ENCODE measurements around the gene CDC40.

Gene CDC40

GRCh38 chr6:110179406-110180227 lies 610 bp upstream of the CDC40 start, which contains the start of gene WASF1:
WASF1 (minus strand) TSS chr6:110179670; CDS start chr6:110127601, 52,069 bp downstream.
- Histone ChIP-seq H4K20me1 (peaks cover 76% of the 10 kb centered on the region), H3K9ac (peak within 1 kb of the TSS; percentile 99), H3K27ac (peak within 1 kb of the TSS; percentile 100), H3K27me3 (no peaks in the 10 kb centered on the region), H3K9me3 (no peaks in the 10 kb centered on the region), H3K4me3 (peak within 1 kb of the TSS; percentile 91), H3K36me3 (peaks cover 15% of the 10 kb centered on the region; the same call in 1 of the 2 replicates), H3K4me2 (peak within 1 kb of the TSS; percentile 90), H3K4me1 (peaks cover 43% of the 10 kb centered on the region)
- TF ChIP-seq Cebpa-rat (IDR thresholded peaks at IDR 0.05), result peak; percentile 92

- Histone ChIP-seq H3K36me3 (peaks cover 30% of the 10 kb centered on the region; the same call in 1 of the 2 replicates), H3K27ac (peak overlapping the region; percentile 100), H3K4me1 (peaks cover 43% of the 10 kb centered on the region), H3K27me3 (no peaks in the 10 kb centered on the region), H3K4me2 (peak overlapping the region; percentile 90), H4K20me1 (peaks cover 69% of the 10 kb centered on the region), H3K9ac (peak overlapping the region; percentile 99), H3K9me3 (no peaks in the 10 kb centered on the region), H3K4me3 (peak overlapping the region; percentile 91)
- TF ChIP-seq Cebpa-rat (IDR thresholded peaks at IDR 0.05), result no peak
Measured at GRCh38 chr6:110181131-110182030, 1.2 kb downstream of the CDC40 start.

- Histone ChIP-seq H3K4me1 (peaks cover 30% of the 10 kb centered on the region), H3K9ac (no peak overlapping the region), H3K4me2 (peak overlapping the region; percentile 90), H3K9me3 (no peaks in the 10 kb centered on the region), H3K27me3 (no peaks in the 10 kb centered on the region), H4K20me1 (peaks cover 69% of the 10 kb centered on the region), H3K36me3 (peaks cover 37% of the 10 kb centered on the region; the same call in 1 of the 2 replicates), H3K27ac (no peak overlapping the region), H3K4me3 (no peak overlapping the region)
- TF ChIP-seq Cebpa-rat (IDR thresholded peaks at IDR 0.05), result no peak
Measured at GRCh38 chr6:110183292-110183885, 3.2 kb downstream of the CDC40 start.

GRCh38 chr6:110185879-110186278 lies 5.7 kb downstream of the CDC40 start:
- no peak overlapping the region for H3K4me3 ChIP-seq
- H3K27ac ChIP-seq, result no peak overlapping the region
- H3K4me2 ChIP-seq, result no peak overlapping the region
- no peaks in the 10 kb centered on the region for H3K9me3 ChIP-seq
- H3K9ac ChIP-seq, result no peak overlapping the region
- peaks cover 29% of the 10 kb centered on the region for H3K4me1 ChIP-seq
- H3K36me3 ChIP-seq, result peaks cover 37% of the 10 kb centered on the region; the same call in 1 of the 2 replicates
- H4K20me1 ChIP-seq, result peaks cover 85% of the 10 kb centered on the region
- no peaks in the 10 kb centered on the region for H3K27me3 ChIP-seq
- no peak for TF ChIP-seq Cebpa-rat (IDR thresholded peaks at IDR 0.05)

- no peak overlapping the region for H3K4me3 ChIP-seq
- H4K20me1 ChIP-seq, result peaks cover 72% of the 10 kb centered on the region
- TF ChIP-seq Cebpa-rat (IDR thresholded peaks at IDR 0.05), result no peak
- no peak overlapping the region for H3K4me2 ChIP-seq
- H3K27ac ChIP-seq, result no peak overlapping the region
- H3K36me3 ChIP-seq, result peaks cover 32% of the 10 kb centered on the region; the same call in 1 of the 2 replicates
- no peaks in the 10 kb centered on the region for H3K27me3 ChIP-seq
- H3K9ac ChIP-seq, result no peak overlapping the region
- H3K4me1 ChIP-seq, result 0 out of 2 replicates have a peak, but pooled peaks cover 9% of the 10 kb centered on the region
- no peaks in the 10 kb centered on the region for H3K9me3 ChIP-seq
Measured at GRCh38 chr6:110188791-110189190, 8.6 kb downstream of the CDC40 start.

DNA sequence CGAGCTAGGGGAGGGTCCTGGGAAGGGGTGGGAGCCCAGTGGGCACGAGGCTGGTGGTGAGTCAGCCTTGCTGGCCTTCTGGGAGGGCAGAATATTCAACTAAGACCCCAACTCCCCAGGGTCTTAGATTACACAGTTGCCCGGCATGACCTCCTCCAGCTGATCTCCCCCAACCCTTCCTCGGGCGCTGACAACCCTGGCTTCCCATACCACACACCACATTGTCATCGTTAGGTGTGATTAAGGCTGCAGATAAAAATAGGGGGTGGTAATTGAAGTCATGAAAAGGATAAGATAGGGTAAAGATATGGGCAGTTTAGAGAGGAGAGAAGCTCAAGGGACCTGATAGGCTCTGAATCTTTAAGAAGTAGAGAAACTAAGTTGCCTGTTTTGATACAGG lies 10.5 kb downstream of the CDC40 start:
- H3K27me3 ChIP-seq, result no peaks in the 10 kb centered on the region
- no peak overlapping the region for H3K9ac ChIP-seq
- H4K20me1 ChIP-seq, result peaks cover 75% of the 10 kb centered on the region
- no peaks in the 10 kb centered on the region for H3K9me3 ChIP-seq
- H3K36me3 ChIP-seq, result peaks cover 33% of the 10 kb centered on the region
- H3K4me3 ChIP-seq, result no peak overlapping the region
- TF ChIP-seq Cebpa-rat (IDR thresholded peaks at IDR 0.05), result no peak
- H3K27ac ChIP-seq, result no peak overlapping the region
- H3K4me1 ChIP-seq, result 0 out of 2 replicates have a peak, but pooled peaks cover 9% of the 10 kb centered on the region
- no peak overlapping the region for H3K4me2 ChIP-seq

- Histone ChIP-seq H3K4me1 (0 out of 2 replicates have a peak, but pooled peaks cover 9% of the 10 kb centered on the region), H3K9me3 (no peaks in the 10 kb centered on the region), H3K27me3 (no peaks in the 10 kb centered on the region), H3K36me3 (peaks cover 29% of the 10 kb centered on the region), H4K20me1 (peaks cover 73% of the 10 kb centered on the region), H3K4me2 (no peak overlapping the region), H3K9ac (no peak overlapping the region), H3K4me3 (no peak overlapping the region), H3K27ac (no peak overlapping the region)
- no peak for TF ChIP-seq Cebpa-rat (IDR thresholded peaks at IDR 0.05)
Measured at GRCh38 chr6:110191477-110191876, 11.2 kb downstream of the CDC40 start.

- no peak; the same call in 1 of the 2 replicates for TF ChIP-seq Cebpa-rat (IDR thresholded peaks at IDR 0.05)
- H3K4me1 ChIP-seq, result 0 out of 2 replicates have a peak, but pooled peaks cover 9% of the 10 kb centered on the region
- no peaks in the 10 kb centered on the region for H3K27me3 ChIP-seq
- 0 out of 2 replicates have a peak, but pooled peaks cover 5% of the 10 kb centered on the region for H3K9me3 ChIP-seq
- peaks cover 41% of the 10 kb centered on the region for H4K20me1 ChIP-seq
- no peak overlapping the region for H3K9ac ChIP-seq
- peaks cover 37% of the 10 kb centered on the region for H3K36me3 ChIP-seq
- H3K4me3 ChIP-seq, result no peak overlapping the region
- no peak overlapping the region for H3K27ac ChIP-seq
- no peak overlapping the region for H3K4me2 ChIP-seq
Measured at GRCh38 chr6:110195639-110196038, 15.4 kb downstream of the CDC40 start.

DNA sequence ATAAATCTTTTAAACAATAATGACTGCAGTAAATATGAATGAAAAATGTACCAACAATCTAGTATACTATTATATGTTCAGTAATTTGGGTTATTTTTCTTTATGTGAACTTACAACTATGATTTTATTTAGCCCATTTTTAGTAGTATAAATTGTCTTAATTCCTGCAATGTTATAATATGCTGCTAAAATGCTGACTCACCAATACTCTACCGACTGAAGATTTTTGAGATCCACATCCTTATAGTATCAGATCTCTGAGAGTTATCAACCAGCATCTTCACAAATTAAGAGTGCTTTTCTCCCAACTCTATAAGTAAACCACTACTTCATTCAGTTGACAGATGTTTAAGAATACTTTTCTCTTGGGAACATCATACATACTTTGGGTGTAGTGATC lies 16.6 kb downstream of the CDC40 start:
- Histone ChIP-seq H3K27ac (no peak overlapping the region), H3K36me3 (peaks cover 37% of the 10 kb centered on the region), H4K20me1 (peaks cover 41% of the 10 kb centered on the region), H3K4me3 (no peak overlapping the region), H3K4me1 (0 out of 2 replicates have a peak, but pooled peaks cover 2% of the 10 kb centered on the region), H3K9me3 (0 out of 2 replicates have a peak, but pooled peaks cover 5% of the 10 kb centered on the region), H3K4me2 (no peak overlapping the region), H3K27me3 (no peaks in the 10 kb centered on the region), H3K9ac (no peak overlapping the region)
- TF ChIP-seq Cebpa-rat (IDR thresholded peaks at IDR 0.05), result no peak

All from BLaER1 (cell line).